ENCODE results near the gene SCNN1A. TPM values are rescaled to one million over a fixed set of nuclear protein-coding genes. Genes with fewer than 3 reads are reported as not detected.

SCNN1A gene
- total RNA-seq (1 to 10 TPM; 1.5 to 2.4 TPM), polyA plus RNA-seq (1 to 10 TPM in 1 of 2 donors, under 1 TPM in 1; 0.61 to 1.5 TPM)
- long read RNA-seq, donor 1, partial matches to known transcripts, result 1 of 3 reads
- long read RNA-seq, donor 1, other reads (novel, unspliced or antisense), result 2 of 3 reads
- long read RNA-seq, donor 2, result 0 reads

DNA sequence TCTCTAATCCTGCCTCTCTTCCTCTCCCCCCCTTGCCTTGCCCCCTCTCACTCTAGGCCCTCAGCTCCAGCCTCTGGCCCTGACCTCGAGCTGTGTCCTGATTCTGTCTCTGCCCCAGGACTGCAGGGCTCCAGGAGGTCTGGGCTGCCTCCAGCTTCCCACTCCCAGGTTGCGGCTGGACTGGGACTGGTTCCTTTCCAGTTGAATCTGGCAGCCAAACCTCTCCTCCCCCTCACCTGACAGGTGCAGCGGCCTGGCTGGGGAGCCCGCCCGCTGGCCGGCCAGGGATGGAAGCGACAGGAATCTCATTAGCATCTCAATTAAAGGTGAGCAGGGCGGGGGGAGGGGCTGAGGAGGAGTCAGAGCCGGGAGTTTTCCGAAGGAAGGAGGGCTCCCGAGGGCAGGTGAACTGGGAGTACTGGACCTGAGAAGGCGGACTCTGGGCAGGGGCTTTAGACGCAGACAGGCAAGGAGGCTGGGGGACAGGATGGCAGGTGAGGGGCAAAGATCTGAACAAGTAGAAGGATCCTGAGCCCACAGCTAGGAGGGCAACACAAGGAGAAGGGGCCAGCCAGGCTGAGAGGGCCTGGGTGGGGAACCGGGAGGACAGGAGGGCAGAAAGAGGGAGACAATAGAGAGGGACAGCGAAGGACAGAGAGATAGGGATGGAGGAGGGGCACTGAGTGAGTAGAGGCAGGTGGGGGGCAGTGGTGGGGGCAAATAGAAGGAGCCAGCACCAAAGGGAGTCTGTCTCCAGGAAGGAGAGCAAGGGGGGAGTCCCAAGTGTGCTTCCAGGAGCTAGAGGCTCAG lies at the start of gene SCNN1A:
TSS of gene SCNN1A (minus strand) at position 295 of the 810 bp plus-strand sequence. CDS start 780 bp downstream, outside the sequence.
- WGBS, 2 donors, result 88 to 92% methylated on average over 15 of the region's 15 CpGs
- ATAC-seq (ENCODE audit: low FRiP score) (no peak), DNase-seq (peak in 1 of 2 donors; percentile 46)
- Histone ChIP-seq H3K9me3 (ENCODE audit: control insufficient read depth, low read length) (no peaks in the 10 kb centered on the region), H3K4me3 (ENCODE audit: low read length in 2 of 2) (no peak within 1 kb of the TSS), H3K4me1 (ENCODE audit: control insufficient read depth in 1 of 2, insufficient read depth in 2 of 2, low read length in 2 of 2) (no peaks in the 10 kb centered on the region), H3K27me3 (ENCODE audit: control insufficient read depth in 1 of 2, insufficient read depth in 2 of 2, low read length in 1 of 2) (no peaks in the 10 kb centered on the region), H3K36me3 (ENCODE audit: control insufficient read depth in 1 of 2, insufficient read depth in 2 of 2, low read length in 1 of 2) (no peaks in the 10 kb centered on the region), H3K27ac (ENCODE audit: low read depth in 1 of 2, low read length in 2 of 2) (no peak within 1 kb of the TSS)
- intact Hi-C loops (cut with DNase I), result no loop called here

DNA sequence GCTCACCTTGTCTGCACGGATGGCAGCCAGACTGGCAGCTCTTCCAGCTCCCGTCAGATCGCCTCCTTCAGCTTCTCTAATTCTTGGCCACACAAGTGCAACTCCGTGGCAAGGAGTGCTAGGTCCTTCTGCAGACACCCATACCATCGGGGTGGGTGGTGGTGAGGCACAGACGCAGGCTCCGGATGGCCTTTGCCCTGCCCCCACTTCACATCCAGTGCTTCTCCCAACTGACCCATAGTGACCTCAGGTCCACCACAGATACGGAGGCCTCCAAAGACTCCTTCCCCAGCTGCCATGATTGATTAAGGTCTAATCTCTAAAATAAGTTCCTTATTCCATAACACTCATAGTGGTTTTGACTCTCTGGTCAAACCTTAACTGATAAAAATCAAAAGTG lies 49.5 kb upstream of the SCNN1A start:
- DNase-seq (peak in 1 of 2 donors; percentile 51), ATAC-seq (ENCODE audit: low FRiP score) (no peak)
- WGBS, 2 donors, result 77 to 84% methylated on average over 8 of the region's 8 CpGs
- H3K27ac ChIP-seq (ENCODE audit: low read depth in 1 of 2, low read length in 2 of 2), result no peak overlapping the region
- intact Hi-C loops (cut with DNase I), result loop anchor here (5.0 kb wide), 3 partner anchors 83 to 127 kb away; partner anchors contain the start of gene TNFRSF1A (in 1 of the 2)
- H3K36me3 ChIP-seq (ENCODE audit: control insufficient read depth in 1 of 2, insufficient read depth in 2 of 2, low read length in 1 of 2), result no peaks in the 10 kb centered on the region
- no peaks in the 10 kb centered on the region for H3K9me3 ChIP-seq (ENCODE audit: control insufficient read depth, low read length)
- H3K27me3 ChIP-seq (ENCODE audit: control insufficient read depth in 1 of 2, insufficient read depth in 2 of 2, low read length in 1 of 2), result no peaks in the 10 kb centered on the region
- no peak overlapping the region for H3K4me3 ChIP-seq (ENCODE audit: low read length in 2 of 2)
- H3K4me1 ChIP-seq (ENCODE audit: control insufficient read depth in 1 of 2, insufficient read depth in 2 of 2, low read length in 2 of 2), result no peaks in the 10 kb centered on the region

- H3K9me3 ChIP-seq (ENCODE audit: control insufficient read depth, low read length), result no peaks in the 10 kb centered on the region
- H3K4me1 ChIP-seq (ENCODE audit: control insufficient read depth in 1 of 2, insufficient read depth in 2 of 2, low read length in 2 of 2), result no peaks in the 10 kb centered on the region
- H3K36me3 ChIP-seq (ENCODE audit: control insufficient read depth in 1 of 2, insufficient read depth in 2 of 2, low read length in 1 of 2), result no peaks in the 10 kb centered on the region
- H3K27me3 ChIP-seq (ENCODE audit: control insufficient read depth in 1 of 2, insufficient read depth in 2 of 2, low read length in 1 of 2), result no peaks in the 10 kb centered on the region
- ATAC-seq (ENCODE audit: low FRiP score), result peak; percentile 24
- no peak for DNase-seq
- 45% methylated on average over 6 of the region's 6 CpGs for WGBS, 2 donors
- H3K4me3 ChIP-seq (ENCODE audit: low read length in 2 of 2), result no peak overlapping the region
- H3K27ac ChIP-seq (ENCODE audit: low read depth in 1 of 2, low read length in 2 of 2), result no peak overlapping the region
- intact Hi-C loops (cut with DNase I), result loop anchor here (5.0 kb wide), 3 partner anchors 82 to 128 kb away; partner anchors contain the start of gene TNFRSF1A (in 1 of the 2)
These were observed 48.6 kb upstream of the SCNN1A start for GRCh38 chr12:6424008-6424347.

DNA sequence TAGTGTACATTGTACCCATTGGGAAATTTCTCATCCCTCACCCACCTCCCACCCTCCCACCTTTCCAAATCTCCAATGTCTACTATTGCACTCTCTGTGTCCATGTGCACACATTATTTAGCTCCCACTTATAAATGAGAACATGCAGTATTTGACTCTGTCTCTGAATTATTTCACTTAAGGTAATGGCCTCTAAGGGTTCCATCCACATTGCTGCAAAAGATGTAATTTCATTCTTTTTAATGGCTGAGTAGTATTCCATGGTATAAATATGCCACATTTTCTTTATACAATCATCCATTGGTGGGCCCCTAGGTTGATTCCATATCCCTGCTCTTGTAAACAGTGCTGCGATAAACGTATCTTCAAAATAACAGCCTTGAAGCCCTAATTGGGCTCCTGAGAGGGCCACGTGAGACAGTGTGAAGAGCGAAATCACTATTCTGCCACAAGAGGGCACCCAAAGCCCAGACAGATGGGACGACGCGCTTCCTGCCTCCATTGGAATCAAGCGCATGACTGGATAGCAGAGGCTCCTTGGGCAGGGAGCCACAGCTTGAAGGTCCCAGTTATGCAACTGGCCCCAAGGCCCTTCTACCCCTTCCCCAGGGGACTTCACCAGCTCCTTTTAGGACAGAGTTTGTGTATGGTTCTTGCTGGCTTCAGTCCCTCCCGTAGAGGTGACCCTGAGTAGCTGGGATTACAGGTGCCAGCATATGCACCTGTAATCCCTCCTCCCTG lies 48.1 kb upstream of the SCNN1A start:
- intact Hi-C loops (cut with DNase I), result loop anchor here (1.0 to 5.0 kb wide), 5 partner anchors 41 to 129 kb away; partner anchors contain the start of gene TNFRSF1A (in 1 of the 2)
- Histone ChIP-seq H3K4me1 (ENCODE audit: control insufficient read depth in 1 of 2, insufficient read depth in 2 of 2, low read length in 2 of 2) (no peaks in the 10 kb centered on the region), H3K9me3 (ENCODE audit: control insufficient read depth, low read length) (no peaks in the 10 kb centered on the region), H3K27ac (ENCODE audit: low read depth in 1 of 2, low read length in 2 of 2) (no peak overlapping the region), H3K27me3 (ENCODE audit: control insufficient read depth in 1 of 2, insufficient read depth in 2 of 2, low read length in 1 of 2) (no peaks in the 10 kb centered on the region), H3K36me3 (ENCODE audit: control insufficient read depth in 1 of 2, insufficient read depth in 2 of 2, low read length in 1 of 2) (no peaks in the 10 kb centered on the region), H3K4me3 (ENCODE audit: low read length in 2 of 2) (no peak overlapping the region)
- ATAC-seq (ENCODE audit: low FRiP score), result peak; percentile 96
- peak; percentile 90 to 92 for DNase-seq
- WGBS, 2 donors, result 3 to 5% methylated on average over 9 of the region's 9 CpGs

DNA sequence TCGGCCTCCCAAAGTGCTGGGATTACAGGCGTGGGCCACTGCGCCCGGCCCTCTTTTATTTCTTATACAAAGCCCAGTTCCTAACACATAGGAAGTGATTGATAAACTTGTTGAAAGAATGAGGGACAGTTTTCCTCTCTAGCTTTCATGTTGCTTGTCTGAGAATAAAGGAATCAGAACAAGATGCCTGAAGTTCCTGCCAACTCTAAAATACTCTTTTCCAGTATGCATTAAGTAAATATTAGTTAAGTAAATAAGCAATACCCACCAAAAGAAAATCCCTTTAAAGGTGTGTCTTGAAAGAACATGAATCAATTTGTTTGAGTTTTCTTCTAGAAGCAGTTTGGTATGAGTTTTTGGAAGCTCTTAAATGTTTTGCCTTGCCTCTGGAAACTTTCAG lies 45.0 kb upstream of the SCNN1A start:
- no peaks in the 10 kb centered on the region for H3K36me3 ChIP-seq (ENCODE audit: control insufficient read depth in 1 of 2, insufficient read depth in 2 of 2, low read length in 1 of 2)
- intact Hi-C loops (cut with DNase I), result loop anchor here (5.0 kb wide), 3 partner anchors 78 to 132 kb away; partner anchors contain the start of gene TNFRSF1A (in 1 of the 2)

DNA sequence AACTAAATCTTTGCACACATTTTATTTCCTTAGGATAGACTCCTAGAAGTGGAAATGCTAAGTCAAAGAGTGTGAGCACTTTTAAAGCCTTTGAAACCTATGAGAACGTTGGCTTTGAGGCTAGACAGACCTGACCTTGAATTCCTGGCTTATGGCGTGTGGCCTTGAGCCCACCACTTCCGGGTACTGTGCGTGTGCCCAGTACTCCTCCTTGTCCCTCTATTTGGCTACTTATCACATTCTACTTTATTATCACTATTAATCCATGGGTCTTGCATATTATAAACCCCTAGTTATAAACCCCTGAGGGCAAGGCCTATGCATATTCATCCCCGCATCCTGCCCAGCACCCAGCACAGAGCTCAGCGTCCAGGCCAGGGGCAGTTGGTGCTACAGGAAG lies 43.4 kb upstream of the SCNN1A start:
- ATAC-seq (ENCODE audit: low FRiP score) (no peak), DNase-seq (no peak)
- no peaks in the 10 kb centered on the region for H3K36me3 ChIP-seq (ENCODE audit: control insufficient read depth in 1 of 2, insufficient read depth in 2 of 2, low read length in 1 of 2)
- H3K4me3 ChIP-seq (ENCODE audit: low read length in 2 of 2), result no peak overlapping the region
- WGBS, 2 donors, result 79 to 82% methylated on average over 6 of the region's 6 CpGs
- H3K27me3 ChIP-seq (ENCODE audit: control insufficient read depth in 1 of 2, insufficient read depth in 2 of 2, low read length in 1 of 2), result no peaks in the 10 kb centered on the region
- no peaks in the 10 kb centered on the region for H3K9me3 ChIP-seq (ENCODE audit: control insufficient read depth, low read length)
- intact Hi-C loops (cut with DNase I), result no loop called here
- no peaks in the 10 kb centered on the region for H3K4me1 ChIP-seq (ENCODE audit: control insufficient read depth in 1 of 2, insufficient read depth in 2 of 2, low read length in 2 of 2)
- no peak overlapping the region for H3K27ac ChIP-seq (ENCODE audit: low read depth in 1 of 2, low read length in 2 of 2)

More for the DNA sequence above, 45.0 kb upstream of the SCNN1A start:
- no peaks in the 10 kb centered on the region for H3K27me3 ChIP-seq (ENCODE audit: control insufficient read depth in 1 of 2, insufficient read depth in 2 of 2, low read length in 1 of 2)
- H3K9me3 ChIP-seq (ENCODE audit: control insufficient read depth, low read length), result no peaks in the 10 kb centered on the region
- no peaks in the 10 kb centered on the region for H3K4me1 ChIP-seq (ENCODE audit: control insufficient read depth in 1 of 2, insufficient read depth in 2 of 2, low read length in 2 of 2)
- DNase-seq, result no peak
- no peak overlapping the region for H3K4me3 ChIP-seq (ENCODE audit: low read length in 2 of 2)
- WGBS, 2 donors, result 25 to 46% methylated on average over 4 of the region's 4 CpGs
- no peak overlapping the region for H3K27ac ChIP-seq (ENCODE audit: low read depth in 1 of 2, low read length in 2 of 2)
- ATAC-seq (ENCODE audit: low FRiP score), result no peak

DNA sequence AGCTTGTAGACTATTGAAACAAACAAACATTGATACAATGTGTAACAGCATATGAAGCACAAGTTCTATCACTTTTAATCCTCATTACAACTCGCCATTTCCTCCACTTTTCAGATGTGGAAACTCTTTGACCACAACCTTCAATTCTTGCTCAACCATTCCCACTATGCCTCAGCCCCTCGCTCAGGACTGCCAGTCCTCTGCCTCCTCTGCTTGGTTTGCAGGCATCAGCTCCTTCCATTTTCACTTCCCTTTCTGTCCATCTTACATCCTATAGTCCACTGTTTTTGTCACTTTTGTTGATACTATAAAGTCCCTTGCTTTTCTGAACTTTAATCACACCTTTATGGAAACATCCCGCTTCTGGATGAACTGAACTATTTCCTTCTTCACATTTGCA lies 41.2 kb upstream of the SCNN1A start:
- WGBS, 2 donors, result 91 to 96% methylated on average over 3 of the region's 3 CpGs
- H3K36me3 ChIP-seq (ENCODE audit: control insufficient read depth in 1 of 2, insufficient read depth in 2 of 2, low read length in 1 of 2), result no peaks in the 10 kb centered on the region
- intact Hi-C loops (cut with DNase I), result no loop called here
- DNase-seq, result no peak
- H3K27ac ChIP-seq (ENCODE audit: low read depth in 1 of 2, low read length in 2 of 2), result no peak overlapping the region
- ATAC-seq (ENCODE audit: low FRiP score), result no peak
- H3K4me3 ChIP-seq (ENCODE audit: low read length in 2 of 2), result no peak overlapping the region
- no peaks in the 10 kb centered on the region for H3K4me1 ChIP-seq (ENCODE audit: control insufficient read depth in 1 of 2, insufficient read depth in 2 of 2, low read length in 2 of 2)
- H3K27me3 ChIP-seq (ENCODE audit: control insufficient read depth in 1 of 2, insufficient read depth in 2 of 2, low read length in 1 of 2), result no peaks in the 10 kb centered on the region
- no peaks in the 10 kb centered on the region for H3K9me3 ChIP-seq (ENCODE audit: control insufficient read depth, low read length)

DNA sequence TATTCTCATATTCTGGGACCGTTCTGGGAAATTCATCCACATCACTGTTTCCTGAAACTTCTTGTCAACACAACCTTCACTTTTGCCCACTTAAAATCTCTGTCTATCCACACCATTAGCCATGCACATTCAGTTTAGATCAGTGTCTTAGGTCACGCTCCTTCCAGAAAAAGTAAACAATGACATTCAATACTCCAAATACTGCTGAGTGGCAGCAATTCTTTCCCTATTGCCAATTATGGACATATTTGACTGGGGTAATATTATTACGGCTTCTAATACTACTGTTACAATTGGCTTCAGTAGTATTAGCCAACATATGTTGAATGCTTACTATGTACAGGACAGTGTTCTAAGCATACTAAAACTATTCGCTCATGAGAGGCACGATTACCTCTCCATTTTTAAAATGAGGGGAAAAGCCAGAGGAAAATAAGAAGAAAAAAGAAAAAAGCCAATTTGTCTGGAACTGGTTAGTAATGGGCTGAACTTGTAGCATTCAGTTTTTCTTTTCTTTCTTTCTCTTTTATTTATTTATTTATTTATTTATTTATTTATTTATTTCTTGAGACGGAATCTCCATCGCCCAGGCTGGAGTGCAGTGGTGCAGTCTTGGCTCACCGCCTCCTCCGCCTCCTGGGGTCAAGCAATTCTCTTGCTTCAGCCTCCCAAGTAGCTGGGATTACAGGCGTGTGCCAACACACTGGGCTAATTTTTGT lies 32.0 kb upstream of the SCNN1A start:
- intact Hi-C loops (cut with DNase I), result no loop called here
- Histone ChIP-seq H3K27me3 (ENCODE audit: control insufficient read depth in 1 of 2, insufficient read depth in 2 of 2, low read length in 1 of 2) (no peaks in the 10 kb centered on the region), H3K4me1 (ENCODE audit: control insufficient read depth in 1 of 2, insufficient read depth in 2 of 2, low read length in 2 of 2) (no peaks in the 10 kb centered on the region), H3K27ac (ENCODE audit: low read depth in 1 of 2, low read length in 2 of 2) (no peak overlapping the region), H3K4me3 (ENCODE audit: low read length in 2 of 2) (no peak overlapping the region), H3K36me3 (ENCODE audit: control insufficient read depth in 1 of 2, insufficient read depth in 2 of 2, low read length in 1 of 2) (no peaks in the 10 kb centered on the region), H3K9me3 (ENCODE audit: control insufficient read depth, low read length) (no peaks in the 10 kb centered on the region)
- 94% methylated on average over 10 of the region's 10 CpGs for WGBS, 2 donors
- ATAC-seq (ENCODE audit: low FRiP score), result no peak
- no peak for DNase-seq
